NCI-H345 (cell line): ENCODE data around the gene PPARGC1A.

Experiments used
- DNase-seq: peaks from one replicate; lab custom pipeline; 2025; lab: John Stamatoyannopoulos, UW

The PPARGC1A gene

GRCh38 chr4:23774909-23775308 is 114.9 kb downstream of the PPARGC1A start:
- DNase-seq, result no peak

- DNase-seq, result no peak
Observed at GRCh38 chr4:23773884-23774636, 115.8 kb downstream of the PPARGC1A start.

- DNase-seq, result no peak
Observed at GRCh38 chr4:23770011-23770410, 119.8 kb downstream of the PPARGC1A start.

- DNase-seq, result no peak
Observed at GRCh38 chr4:23769406-23769805, 120.4 kb downstream of the PPARGC1A start.

GRCh38 chr4:23768541-23768940 is 121.3 kb downstream of the PPARGC1A start:
- DNase-seq, result no peak

GRCh38 chr4:23766344-23766743 is 123.5 kb downstream of the PPARGC1A start:
- no peak for DNase-seq

- no peak for DNase-seq
Observed at GRCh38 chr4:23763559-23763958, 126.3 kb downstream of the PPARGC1A start.

- no peak for DNase-seq
Observed at GRCh38 chr4:23762551-23762950, 127.3 kb downstream of the PPARGC1A start.

- DNase-seq, result no peak
Observed at GRCh38 chr4:23759066-23759465, 130.8 kb downstream of the PPARGC1A start.

GRCh38 chr4:23754688-23755087 is 135.2 kb downstream of the PPARGC1A start:
- DNase-seq, result no peak

- no peak for DNase-seq
Observed at GRCh38 chr4:23750125-23750524, 139.7 kb downstream of the PPARGC1A start.

- DNase-seq, result no peak
Observed at GRCh38 chr4:23747281-23747735, 142.5 kb downstream of the PPARGC1A start.

- DNase-seq, result no peak
Observed at GRCh38 chr4:23746672-23747071, 143.2 kb downstream of the PPARGC1A start.

GRCh38 chr4:23746027-23746426 is 143.8 kb downstream of the PPARGC1A start:
- DNase-seq, result no peak

GRCh38 chr4:23745377-23745776 is 144.5 kb downstream of the PPARGC1A start:
- no peak for DNase-seq
